HL-60 (cell line): ENCODE data around the gene FAM170B.

Source experiments
- DNase-seq, 2 experiments: peaks; one replicate each; pipeline ENCODE4 v3.0.0-alpha.2; 2010 to 2020; ENCODE audit warnings: low read depth in 1 of 2, low spot score in 1 of 2
- H3K27ac ChIP-seq: fragments of 250-450 bp; sonication (Bioruptor Pico); replicated peaks from 2 replicates; pipeline ENCODE4 v1.5.1; 2020; ENCODE audit warnings: mild to moderate bottlenecking, moderate library complexity
- H3K27me3 ChIP-seq: fragments of 250-450 bp; sonication (Bioruptor Pico); 2 replicates; pipeline ENCODE4 v1.5.1; 2021; ENCODE audit warnings: mild to moderate bottlenecking, moderate library complexity; ENCODE audit not compliant: insufficient read depth, poor library complexity, severe bottlenecking
- H3K4me3 ChIP-seq: replicated peaks from 2 replicates; pipeline ENCODE4 v1.5.1; 2011; ENCODE audit warnings: mild to moderate bottlenecking, control low read depth, low read length; ENCODE audit not compliant: insufficient read depth
- CTCF ChIP-seq: IDR thresholded peaks from one replicate; pipeline ENCODE4 v1.5.1; 2011; ENCODE audit warnings: low read length, control low read depth, inconsistent platforms; ENCODE audit not compliant: insufficient read depth
- GABPA ChIP-seq: IDR thresholded peaks from 2 replicates; pipeline ENCODE4 v1.6.1; 2012; ENCODE audit warnings: low read depth
- POLR2AphosphoS5 ChIP-seq: IDR thresholded peaks from 2 replicates; pipeline ENCODE4 v1.6.1; 2012; ENCODE audit warnings: low read depth
- REST ChIP-seq: IDR thresholded peaks from 2 replicates; pipeline ENCODE4 v1.6.1; 2012; ENCODE audit warnings: low read depth; ENCODE audit not compliant: insufficient replicate concordance
- SPI1 ChIP-seq: IDR thresholded peaks from 2 replicates; pipeline ENCODE4 v1.6.1; 2012; ENCODE audit warnings: low read depth, mild to moderate bottlenecking, borderline replicate concordance

FAM170B gene

GRCh38 chr10:49174261-49174925 lies 40.6 kb upstream of the FAM170B start:
- Histone ChIP-seq H3K27me3 (no peaks in the 10 kb centered on the region), H3K4me3 (no peak overlapping the region), H3K27ac (no peak overlapping the region)
- TF ChIP-seq SPI1 (no peak), GABPA (no peak), REST (no peak), CTCF (no peak), POLR2AphosphoS5 (no peak)
- no peak for DNase-seq

- TF ChIP-seq GABPA: no peak
- peak; percentile 21; the same call in 1 of the 2 replicates for TF ChIP-seq SPI1
- no peak for TF ChIP-seq POLR2AphosphoS5
- no peak for TF ChIP-seq REST
- no peak for DNase-seq
- Histone ChIP-seq H3K27ac (no peak overlapping the region), H3K27me3 (no peaks in the 10 kb centered on the region), H3K4me3 (no peak overlapping the region)
These were observed 40.0 kb upstream of the FAM170B start for GRCh38 chr10:49173853-49174252.

GRCh38 chr10:49173201-49173772 lies 39.5 kb upstream of the FAM170B start:
- TF ChIP-seq SPI1: no peak
- no peak for TF ChIP-seq CTCF
- no peak for TF ChIP-seq GABPA
- no peak for TF ChIP-seq REST
- no peak for TF ChIP-seq POLR2AphosphoS5
- no peak for DNase-seq
- Histone ChIP-seq H3K27me3 (no peaks in the 10 kb centered on the region), H3K27ac (no peak overlapping the region), H3K4me3 (no peak overlapping the region)
